T1000 (cell line): ENCODE results near the gene CUX1.

Experiments
- DNase-seq: peaks from one replicate; lab custom pipeline; 2025; ENCODE audit warnings: mixed read lengths; lab: John Stamatoyannopoulos, UW

Gene CUX1

GRCh38 chr7:102248456-102249395 is 431.3 kb downstream of the CUX1 start:
- DNase-seq: no peak

- DNase-seq: no peak
These were observed 434.3 kb downstream of the CUX1 start for GRCh38 chr7:102251531-102252365.

GRCh38 chr7:102252366-102252982 is 435.0 kb downstream of the CUX1 start:
- DNase-seq: no peak

- no peak for DNase-seq
These were observed 435.9 kb downstream of the CUX1 start for GRCh38 chr7:102253066-102253972.

- no peak for DNase-seq
These were observed 436.5 kb downstream of the CUX1 start for GRCh38 chr7:102253973-102254370.

GRCh38 chr7:102254521-102254920 is 437.1 kb downstream of the CUX1 start:
- DNase-seq: no peak

- DNase-seq: no peak
These were observed 438.1 kb downstream of the CUX1 start for GRCh38 chr7:102255501-102255900.

GRCh38 chr7:102255916-102256315 is 438.5 kb downstream of the CUX1 start:
- no peak for DNase-seq

GRCh38 chr7:102258073-102258748 is 440.8 kb downstream of the CUX1 start:
- DNase-seq: no peak

GRCh38 chr7:102258749-102259107 is 441.3 kb downstream of the CUX1 start:
- DNase-seq: no peak

- DNase-seq: no peak
These were observed 443.4 kb downstream of the CUX1 start for GRCh38 chr7:102260856-102261255.

- no peak for DNase-seq
These were observed 444.0 kb downstream of the CUX1 start for GRCh38 chr7:102261451-102261850.

GRCh38 chr7:102262546-102262945 is 445.1 kb downstream of the CUX1 start:
- no peak for DNase-seq

- DNase-seq: no peak
These were observed 447.0 kb downstream of the CUX1 start for GRCh38 chr7:102264367-102264891.

- no peak for DNase-seq
These were observed 449.1 kb downstream of the CUX1 start for GRCh38 chr7:102266541-102266940.

GRCh38 chr7:102268635-102269034 is 451.2 kb downstream of the CUX1 start:
- no peak for DNase-seq

GRCh38 chr7:102270178-102270887 is 452.9 kb downstream of the CUX1 start:
- DNase-seq: no peak

- no peak for DNase-seq
These were observed 453.9 kb downstream of the CUX1 start for GRCh38 chr7:102271158-102271798.
